NCI-H446 treated with DMSO at 0.1 percent for 48 hours (cell line): ENCODE results near the gene ZNF771.

Source experiments
- DNase-seq: peaks from one replicate; lab custom pipeline; 2025; lab: John Stamatoyannopoulos, UW

ZNF771 gene

DNA sequence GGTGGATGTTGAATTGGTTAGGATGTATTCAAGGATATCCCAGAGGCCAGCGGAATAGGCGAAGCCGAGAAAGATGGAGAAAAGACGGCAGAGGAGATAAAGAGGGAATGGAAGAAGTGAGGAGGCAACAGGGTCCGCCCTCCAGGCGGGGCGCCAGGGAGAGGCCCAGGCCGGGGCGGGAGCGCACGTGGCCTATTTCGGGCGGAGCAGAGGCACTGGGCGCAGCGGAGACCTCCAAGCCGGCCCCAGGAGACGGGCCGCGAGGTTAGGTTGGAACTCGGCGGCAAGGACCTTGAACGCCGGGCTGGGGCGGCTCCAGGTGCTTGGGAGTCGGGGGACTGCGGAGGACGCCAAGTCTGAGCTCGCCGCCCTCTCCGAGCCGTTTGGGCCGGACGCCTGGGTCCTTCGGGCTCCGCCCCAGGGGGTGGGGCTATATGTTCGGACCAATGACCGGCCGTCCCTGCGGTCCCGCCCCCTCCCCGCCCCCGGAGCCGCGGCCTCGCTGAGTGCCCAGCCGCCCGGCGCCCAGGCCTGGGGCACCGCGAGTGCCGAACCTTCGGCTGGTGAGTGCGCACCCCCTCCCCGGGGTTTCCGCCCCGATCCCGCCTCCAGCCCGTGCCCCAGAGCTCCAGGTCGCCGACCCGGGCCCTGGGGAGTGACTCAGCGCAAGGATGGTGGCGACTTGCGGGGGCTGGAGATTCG, at the start of gene ZNF771:
ZNF771 (plus strand) TSS at position 505 of the 702 bp plus-strand sequence. CDS start 448 bp downstream, outside the sequence.
- DNase-seq: peak; percentile 61

DNA sequence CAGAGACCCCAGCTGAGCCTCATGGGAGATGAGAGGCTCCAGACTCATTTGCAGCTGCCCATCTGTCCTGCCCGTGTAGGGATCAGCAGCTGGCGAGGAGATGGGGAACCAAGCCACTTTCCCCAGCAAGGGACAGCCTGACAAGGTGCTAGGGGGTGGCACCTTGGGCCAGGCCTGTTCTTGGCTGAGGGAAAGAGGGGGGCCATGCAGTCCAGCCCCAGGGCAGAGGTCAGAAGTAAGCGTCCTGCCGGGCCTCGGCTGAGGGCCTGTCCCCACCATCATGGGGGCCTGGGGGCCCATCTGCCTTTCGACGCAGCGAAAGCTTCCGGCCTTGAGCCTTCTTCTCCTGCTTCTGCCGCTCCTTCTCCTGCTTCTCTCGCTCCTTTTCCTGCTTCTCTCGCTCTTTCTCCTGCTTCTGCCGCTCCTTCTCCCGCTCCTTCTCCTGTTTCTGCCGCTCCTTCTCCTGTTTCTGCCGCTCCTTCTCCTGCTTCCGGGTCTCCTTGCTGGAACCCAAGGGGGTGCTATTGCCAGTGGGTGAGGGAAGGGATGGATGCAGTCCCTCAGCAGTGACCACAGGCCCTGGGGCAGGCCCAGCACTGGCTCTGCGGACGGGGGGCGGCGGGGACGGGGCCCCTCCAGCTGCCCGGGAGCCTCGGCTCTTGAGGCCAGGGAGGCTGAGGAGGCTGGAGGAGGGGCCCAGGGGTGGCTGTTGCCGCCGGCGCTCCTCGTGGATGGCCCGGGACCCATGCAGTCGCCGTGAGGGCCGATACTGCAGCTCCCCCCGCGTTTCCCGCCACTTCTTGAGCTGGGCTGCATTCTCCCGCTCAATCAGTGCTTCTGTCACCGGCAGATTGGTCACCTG, 49.5 kb upstream of the ZNF771 start:
- no peak for DNase-seq

GRCh38 chr16:30358577-30358936, 48.8 kb upstream of the ZNF771 start:
- no peak for DNase-seq

DNA sequence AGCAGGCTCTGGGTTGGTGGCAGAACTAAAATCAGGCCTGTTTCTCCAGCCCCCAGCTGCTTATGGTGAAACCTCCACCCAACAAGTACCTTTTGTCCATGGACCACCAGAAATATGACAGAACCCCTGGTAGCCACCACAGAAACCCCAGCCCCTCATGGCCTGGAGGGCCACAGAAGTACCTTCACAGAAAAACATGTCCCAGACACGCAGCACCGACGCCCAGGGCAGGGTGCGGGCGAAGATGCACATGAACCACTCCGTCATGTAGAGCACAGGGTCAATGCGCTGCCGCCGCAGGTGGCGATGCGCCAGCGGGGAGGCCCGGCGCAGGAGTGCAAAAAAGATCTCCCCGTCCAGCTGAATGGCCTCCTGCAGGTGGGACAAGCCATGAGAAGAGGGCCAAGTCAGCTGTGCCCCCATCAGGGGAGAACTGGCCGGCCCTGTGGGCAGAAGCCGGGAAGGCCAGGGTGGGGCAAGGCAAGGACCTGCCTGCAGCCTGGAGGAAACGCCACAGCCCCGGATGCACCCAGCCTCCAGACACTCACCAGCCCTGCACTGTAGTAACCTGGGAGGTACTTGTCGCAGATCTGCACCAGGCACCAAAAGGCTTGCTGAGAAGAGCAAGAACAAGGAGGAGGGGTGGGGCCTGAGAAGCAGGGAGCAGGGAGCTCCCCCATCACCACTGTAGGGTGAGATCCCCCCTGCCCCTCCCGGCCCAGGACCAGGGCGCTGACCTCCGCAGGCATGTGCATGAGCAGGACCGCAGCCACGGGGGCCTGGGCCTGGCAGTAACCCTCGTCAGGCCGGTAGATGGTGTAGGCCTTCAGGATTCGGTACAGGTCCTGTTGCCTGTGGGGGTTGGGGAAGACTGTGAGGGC, 48.2 kb upstream of the ZNF771 start:
- no peak for DNase-seq

- no peak for DNase-seq
Observed at GRCh38 chr16:30359871-30360170, 47.6 kb upstream of the ZNF771 start.

DNA sequence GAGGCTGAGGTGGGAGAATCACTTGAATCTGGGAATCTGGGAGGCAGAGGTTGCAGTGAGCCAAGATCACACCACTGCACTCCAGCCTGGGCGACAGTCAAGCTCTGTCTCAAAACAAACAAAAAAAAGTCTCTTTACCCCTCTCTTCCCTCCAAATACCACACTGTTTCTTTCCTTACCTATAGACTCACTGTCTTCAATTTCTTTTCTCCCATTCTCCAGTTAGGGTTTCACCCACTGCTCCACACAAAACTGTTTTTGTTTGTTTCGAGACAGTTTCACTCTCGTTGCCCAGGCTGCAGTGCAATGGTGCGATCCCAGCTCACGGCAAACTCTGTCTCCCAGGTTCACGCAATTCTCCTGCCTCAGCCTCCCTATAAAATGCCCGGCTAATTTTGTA, 46.2 kb upstream of the ZNF771 start:
- no peak for DNase-seq

- no peak for DNase-seq
Observed at GRCh38 chr16:30365200-30365599, 42.2 kb upstream of the ZNF771 start.

DNA sequence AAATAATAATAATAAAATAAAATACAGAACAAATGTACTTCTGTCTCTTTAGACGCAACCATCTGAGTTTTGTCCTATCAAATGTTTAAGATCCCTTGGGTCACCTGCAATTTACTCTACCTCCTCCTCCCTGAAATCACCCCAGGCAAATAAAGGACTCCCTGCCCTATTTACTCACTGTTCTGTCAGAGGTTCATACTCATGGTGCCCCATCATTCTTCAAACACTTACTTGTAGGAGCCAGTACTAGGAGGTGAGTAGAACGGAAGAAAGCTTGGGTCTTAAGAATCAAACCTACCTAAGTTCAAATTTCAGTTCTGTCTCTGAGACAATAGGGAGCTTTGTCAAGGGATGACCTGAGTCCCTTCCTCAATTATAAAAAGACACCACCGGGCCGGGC, 40.9 kb upstream of the ZNF771 start:
- no peak for DNase-seq

DNA sequence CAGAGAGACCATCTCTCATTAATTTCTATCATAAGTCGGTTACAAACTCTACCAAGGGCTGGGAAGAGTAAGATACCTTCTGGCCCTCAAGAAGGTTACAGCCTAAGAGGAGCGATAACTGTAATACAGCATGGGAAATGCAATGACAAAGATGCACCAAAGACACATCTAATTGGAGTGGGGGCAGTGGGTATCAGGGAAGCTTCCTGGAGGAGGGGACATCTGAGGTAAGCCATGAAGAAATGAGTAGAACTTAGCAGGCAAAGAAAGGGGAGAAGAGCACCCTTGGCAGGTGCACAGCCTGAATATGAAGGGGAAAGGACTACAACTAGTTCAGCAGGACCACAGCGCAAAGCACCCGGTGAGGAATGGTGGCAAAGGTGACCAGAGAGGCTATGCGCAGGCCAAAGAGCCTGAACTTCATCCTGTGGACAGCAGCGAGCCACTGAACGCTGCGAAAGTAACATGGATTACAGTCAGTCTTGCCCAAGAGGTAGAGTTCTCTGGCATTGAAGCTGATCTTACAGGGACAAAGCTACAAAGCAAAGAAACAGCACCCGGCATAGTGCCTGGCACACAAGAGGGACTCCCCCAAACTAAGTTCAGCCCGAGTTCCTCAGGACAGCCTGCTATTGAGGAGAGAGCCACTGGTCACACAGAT, 39.9 kb upstream of the ZNF771 start:
- DNase-seq: no peak

- no peak for DNase-seq
Observed at GRCh38 chr16:30368122-30368791, 39.1 kb upstream of the ZNF771 start.

DNA sequence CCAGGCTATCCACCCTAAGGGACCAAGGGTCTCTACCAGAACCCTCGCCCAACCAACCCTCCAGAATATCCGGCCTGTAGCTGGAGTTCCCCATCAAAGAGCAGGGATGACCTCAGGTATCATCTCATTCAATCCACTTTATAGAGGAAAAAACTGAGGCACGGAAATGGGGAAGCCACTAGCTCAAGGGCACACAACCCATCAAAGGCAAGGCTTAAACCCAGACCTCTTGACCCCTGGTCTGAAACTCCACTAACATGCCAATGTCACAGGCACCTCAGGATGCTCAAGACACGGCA, 38.7 kb upstream of the ZNF771 start:
- no peak for DNase-seq

DNA sequence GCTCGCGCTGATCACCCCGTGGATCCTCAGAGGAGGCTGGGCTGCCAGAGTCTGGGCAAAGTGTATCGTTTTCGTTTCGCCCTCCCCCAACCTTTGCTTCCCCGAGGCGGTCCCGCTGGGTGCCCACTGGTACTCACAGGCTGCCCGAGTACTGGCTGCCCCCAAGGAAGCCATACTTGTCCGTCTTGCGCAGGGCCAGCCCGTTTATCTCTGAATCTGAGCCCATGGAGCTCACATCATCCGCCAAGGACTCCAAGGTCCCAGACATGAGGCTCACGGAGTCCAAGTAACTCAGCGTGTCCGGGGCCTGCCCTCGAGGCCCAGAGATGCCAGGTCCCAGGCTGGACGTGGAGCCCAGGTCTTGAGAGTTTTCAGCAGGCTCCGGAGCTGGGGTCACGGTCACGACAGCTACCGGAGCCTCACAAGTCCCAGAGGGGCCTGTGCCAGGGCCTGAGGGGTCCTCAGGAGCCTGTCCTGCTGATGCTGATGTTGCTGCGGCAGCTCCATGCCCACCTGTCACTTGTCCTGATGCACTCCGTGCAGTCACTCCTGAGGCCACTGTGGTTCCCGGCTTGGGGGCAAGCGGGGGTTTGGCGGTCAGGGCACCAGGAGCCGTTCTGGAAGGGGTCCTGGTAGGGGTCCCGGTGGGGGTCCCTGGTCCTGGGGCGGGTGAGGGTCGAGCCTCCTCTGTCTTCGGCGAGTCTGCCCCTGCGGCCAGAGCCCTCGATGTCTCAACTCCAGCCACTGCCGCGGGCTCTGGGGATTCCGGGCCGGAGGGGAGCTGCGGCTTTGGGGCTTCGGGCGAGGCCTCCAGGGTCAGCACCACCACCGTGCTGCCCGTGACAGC, 38.1 kb upstream of the ZNF771 start:
- no peak for DNase-seq

DNA sequence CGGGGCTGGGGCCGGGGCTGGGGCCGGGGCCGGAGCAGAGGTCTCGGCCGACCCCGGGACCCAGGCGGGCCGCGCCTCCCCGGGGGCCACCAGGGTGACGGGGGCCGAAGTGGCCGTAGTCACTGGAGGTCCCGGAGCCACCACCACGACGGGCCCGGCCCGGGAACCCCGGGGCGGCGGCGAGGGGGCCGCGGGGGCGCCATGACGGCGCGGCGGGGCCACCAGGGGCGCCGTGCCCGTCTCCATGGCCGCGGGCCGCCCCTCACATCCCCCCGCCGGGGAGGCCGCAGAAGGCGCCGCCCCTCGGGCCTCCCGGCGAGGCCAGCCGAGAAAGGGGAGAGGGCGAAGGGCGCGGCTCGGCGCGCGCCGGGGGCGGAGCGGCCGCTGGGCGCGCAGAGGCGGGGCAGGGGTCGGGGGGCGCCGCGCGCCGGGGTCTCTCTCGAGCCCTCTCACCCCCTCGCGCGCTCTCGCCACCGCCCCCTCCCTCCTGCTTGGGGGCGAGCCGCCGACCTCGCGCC, 37.4 kb upstream of the ZNF771 start:
- no peak for DNase-seq

- DNase-seq: peak; percentile 100
Observed at GRCh38 chr16:30370456-30371247, 36.8 kb upstream of the ZNF771 start, which contains the start of gene TBC1D10B. TSS of gene TBC1D10B (minus strand) at chr16:30370494. CDS start at chr16:30370183, 311 bp downstream.

DNA sequence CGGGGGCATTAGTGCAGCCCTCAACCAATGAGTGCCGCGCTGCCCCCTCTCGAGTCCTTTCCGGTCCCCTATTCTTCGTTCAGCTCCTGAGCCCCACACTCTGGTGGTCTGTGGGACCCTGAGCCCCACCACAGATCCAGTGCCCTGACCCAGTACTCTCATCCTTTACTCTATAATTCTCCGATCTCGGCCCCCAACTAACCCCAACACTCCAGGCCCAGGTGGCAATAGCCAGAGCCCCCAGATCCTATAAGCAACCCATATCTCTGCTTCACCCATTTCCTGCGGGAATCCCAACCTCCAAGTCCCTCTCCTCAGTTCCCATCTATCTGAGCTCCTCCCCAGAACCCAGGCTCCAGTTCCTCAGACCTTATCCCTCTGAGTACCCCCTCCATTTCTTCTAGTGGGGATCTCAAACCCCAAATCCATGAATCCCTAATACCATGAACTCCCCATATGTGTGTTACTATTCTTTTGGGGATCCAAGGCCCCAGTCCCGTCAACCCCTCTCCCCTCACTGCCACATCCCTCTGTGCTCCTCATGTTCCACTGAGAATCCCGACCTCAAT, 36.1 kb upstream of the ZNF771 start:
- no peak for DNase-seq

GRCh38 chr16:30372038-30372712, 35.2 kb upstream of the ZNF771 start:
- DNase-seq: no peak

DNA sequence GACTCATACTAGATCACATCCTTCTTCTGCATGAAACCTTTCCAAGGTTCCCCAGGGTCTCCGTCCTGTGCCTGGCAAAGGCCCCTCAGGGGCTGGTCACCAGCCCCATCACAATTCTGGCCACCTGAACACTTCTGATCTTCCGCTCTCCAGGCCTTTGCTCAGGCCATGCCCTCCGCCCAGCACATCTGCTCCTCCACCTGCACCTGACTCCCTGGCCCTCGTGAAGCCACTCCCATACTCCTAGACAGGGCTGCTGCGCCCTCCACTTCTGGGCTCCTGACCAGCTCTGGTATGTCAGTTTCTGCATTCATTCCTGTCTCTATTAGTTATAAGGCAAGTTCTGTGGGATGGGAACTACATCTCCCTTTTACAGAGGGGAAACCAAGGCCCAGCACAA, 34.7 kb upstream of the ZNF771 start:
- DNase-seq: no peak

DNA sequence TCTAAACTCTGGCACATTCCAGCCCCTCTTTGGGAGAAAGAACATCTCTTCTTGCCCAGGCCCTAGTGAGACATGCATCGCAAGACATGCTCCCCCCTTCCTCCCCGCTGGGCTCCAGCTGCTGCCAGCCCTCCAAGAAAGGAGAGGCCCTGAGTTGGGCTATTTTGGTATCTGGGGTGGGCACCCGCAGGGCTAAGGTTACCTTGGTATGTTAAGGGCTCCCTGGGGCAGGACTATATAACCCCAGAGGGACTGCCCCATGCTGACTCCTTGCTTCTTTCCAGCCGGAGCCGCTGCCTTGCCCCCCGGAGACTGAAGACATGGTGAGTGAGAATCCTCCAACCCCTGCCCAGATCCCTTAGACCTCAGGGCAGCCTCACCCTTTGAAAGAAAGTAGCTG, 32.9 kb upstream of the ZNF771 start, which contains the start of gene MYL11:
MYL11 (plus strand) TSS at position 265 of the 400 bp plus-strand sequence; CDS start at position 321, 56 bp downstream.
- no peak for DNase-seq

GRCh38 chr16:30375864-30376263, 31.5 kb upstream of the ZNF771 start:
- no peak for DNase-seq
